Measurements from ENCODE around the gene RUNX1.

DNA sequence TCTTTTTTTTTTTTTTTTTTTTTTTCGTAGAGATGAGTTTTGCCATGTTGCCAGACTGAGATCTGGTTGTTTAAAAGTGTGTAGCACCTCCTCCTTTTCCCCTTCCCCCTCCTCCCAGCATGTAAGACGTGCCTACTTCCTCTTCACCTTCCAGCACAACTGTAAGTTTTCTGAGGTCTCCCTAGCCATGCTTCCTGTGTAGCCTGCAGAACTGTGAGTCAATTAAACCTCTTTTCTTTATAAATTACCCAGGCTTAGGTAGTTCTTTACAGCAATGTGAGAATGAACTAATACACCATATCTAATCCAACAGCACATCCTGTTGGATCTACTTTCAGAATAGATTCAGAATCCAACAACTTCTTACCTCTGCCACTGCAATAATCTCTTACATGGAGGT is 269.2 kb downstream of the RUNX1 start:
- TF ChIP-seq, protein P1, sequence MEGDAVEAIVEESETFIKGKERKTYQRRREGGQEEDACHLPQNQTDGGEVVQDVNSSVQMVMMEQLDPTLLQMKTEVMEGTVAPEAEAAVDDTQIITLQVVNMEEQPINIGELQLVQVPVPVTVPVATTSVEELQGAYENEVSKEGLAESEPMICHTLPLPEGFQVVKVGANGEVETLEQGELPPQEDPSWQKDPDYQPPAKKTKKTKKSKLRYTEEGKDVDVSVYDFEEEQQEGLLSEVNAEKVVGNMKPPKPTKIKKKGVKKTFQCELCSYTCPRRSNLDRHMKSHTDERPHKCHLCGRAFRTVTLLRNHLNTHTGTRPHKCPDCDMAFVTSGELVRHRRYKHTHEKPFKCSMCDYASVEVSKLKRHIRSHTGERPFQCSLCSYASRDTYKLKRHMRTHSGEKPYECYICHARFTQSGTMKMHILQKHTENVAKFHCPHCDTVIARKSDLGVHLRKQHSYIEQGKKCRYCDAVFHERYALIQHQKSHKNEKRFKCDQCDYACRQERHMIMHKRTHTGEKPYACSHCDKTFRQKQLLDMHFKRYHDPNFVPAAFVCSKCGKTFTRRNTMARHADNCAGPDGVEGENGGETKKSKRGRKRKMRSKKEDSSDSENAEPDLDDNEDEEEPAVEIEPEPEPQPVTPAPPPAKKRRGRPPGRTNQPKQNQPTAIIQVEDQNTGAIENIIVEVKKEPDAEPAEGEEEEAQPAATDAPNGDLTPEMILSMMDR (IDR thresholded peaks at IDR 0.05): no peak
- TF ChIP-seq POLR2A (IDR thresholded peaks at IDR 0.05): no peak

All from right lobe of liver (tissue), 4 donors.